ENCODE results near the gene GRPR.

GRPR gene

DNA sequence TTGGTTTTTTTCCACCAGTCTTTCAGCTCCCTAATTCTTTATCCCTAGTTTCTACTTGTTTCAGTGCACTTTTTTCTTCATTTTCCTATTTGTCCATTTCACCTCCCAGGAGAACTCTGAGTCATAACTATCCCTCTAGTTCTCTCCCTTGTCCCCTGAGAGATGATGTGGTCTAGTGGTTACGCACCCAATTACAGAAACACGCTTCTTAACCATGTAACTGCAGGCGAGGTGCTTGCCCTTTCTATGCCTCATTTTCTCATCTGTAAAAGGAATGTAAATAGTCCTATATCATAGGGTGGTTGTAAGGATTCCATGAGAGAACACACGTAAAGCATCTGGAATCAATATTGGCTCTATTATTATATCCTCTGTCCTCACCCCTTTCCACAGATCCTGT is 8.8 kb upstream of the GRPR start:
- DNase-seq (ENCODE audit: extremely low read depth, low read depth): peak; percentile 45
- TF ChIP-seq, protein P1, sequence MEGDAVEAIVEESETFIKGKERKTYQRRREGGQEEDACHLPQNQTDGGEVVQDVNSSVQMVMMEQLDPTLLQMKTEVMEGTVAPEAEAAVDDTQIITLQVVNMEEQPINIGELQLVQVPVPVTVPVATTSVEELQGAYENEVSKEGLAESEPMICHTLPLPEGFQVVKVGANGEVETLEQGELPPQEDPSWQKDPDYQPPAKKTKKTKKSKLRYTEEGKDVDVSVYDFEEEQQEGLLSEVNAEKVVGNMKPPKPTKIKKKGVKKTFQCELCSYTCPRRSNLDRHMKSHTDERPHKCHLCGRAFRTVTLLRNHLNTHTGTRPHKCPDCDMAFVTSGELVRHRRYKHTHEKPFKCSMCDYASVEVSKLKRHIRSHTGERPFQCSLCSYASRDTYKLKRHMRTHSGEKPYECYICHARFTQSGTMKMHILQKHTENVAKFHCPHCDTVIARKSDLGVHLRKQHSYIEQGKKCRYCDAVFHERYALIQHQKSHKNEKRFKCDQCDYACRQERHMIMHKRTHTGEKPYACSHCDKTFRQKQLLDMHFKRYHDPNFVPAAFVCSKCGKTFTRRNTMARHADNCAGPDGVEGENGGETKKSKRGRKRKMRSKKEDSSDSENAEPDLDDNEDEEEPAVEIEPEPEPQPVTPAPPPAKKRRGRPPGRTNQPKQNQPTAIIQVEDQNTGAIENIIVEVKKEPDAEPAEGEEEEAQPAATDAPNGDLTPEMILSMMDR (IDR thresholded peaks at IDR 0.05; ENCODE audit: low read depth, low read length): no peak

DNA sequence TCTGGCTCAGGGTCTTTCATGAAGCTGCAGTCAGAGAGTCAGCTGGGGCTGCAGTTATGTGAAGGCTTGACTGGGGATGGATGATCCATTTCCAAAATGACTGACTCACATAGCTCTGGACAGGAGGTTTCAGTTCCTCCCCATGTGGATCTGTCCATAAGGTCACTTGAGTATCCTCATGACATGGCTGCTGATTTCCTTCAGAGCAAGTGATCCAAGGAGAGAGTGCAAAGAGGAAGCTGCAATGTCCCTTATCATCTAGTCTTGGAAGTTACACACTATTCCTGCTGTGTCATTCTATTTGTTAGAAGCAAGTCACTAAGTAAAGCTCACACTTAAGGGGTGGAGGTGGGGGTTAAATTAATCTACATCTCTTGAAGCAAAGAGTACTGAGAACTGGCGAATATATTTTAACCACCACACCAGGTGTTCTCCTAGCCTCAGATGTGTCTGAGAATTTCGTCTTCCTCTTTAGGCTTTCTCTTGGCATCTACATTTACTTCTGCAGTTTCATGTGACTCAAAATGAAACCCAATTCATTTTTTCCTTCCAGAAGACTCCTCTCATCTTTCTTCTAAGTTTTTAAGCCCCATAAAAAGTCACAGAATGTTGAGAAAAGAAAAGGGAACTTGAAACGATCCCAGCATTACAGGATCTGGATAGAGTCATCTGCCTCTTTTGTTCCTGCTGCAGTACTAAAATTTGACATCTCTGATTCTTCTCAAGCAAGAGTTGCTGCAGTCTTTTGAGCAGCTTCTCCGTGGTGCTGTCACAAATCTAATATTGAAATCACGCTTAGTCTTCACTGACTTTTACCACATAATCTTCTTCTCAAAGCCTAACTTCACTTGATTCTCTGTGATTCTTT is 3.8 kb upstream of the GRPR start:
- TF ChIP-seq, protein P1 (IDR thresholded peaks at IDR 0.05; ENCODE audit: low read depth, low read length): no peak
- no peak for DNase-seq (ENCODE audit: extremely low read depth, low read depth)

DNA sequence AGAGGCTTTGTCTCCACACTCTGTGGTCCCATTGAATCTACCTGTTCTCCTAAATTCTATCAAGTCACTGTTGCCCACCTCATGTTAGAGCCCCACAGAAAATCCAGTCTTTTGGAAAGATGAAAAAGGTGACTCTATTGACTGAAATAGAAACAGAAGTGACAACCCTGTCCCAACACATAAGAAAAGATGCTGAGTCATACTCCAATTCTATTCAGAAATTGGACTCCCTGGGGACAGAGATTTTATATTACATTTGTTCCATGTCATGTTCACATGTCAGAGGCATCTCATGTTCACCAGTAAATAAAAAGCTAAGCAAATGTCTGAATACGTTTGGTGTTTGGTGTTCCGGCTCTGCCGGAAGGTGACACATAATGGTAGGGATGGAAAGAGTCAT is 2.9 kb upstream of the GRPR start:
- no peak for DNase-seq (ENCODE audit: extremely low read depth, low read depth)
- TF ChIP-seq, protein P1 (IDR thresholded peaks at IDR 0.05; ENCODE audit: low read depth, low read length): no peak

DNA sequence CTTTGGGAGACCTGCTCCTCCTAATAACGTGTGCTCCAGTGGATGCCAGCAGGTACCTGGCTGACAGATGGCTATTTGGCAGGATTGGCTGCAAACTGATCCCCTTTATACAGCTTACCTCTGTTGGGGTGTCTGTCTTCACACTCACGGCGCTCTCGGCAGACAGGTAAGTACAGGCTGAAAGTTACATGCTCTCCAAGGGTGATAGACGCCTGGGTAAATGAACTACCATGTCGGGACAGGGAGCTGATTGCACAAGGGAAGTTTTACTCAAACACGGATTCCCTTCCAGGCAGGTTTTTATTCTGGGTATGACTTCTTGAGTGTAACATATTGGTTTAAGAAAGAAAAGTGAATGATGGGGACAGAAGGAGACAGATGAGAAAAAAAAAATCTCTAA is 836 bp downstream of the GRPR start:
- DNase-seq (ENCODE audit: extremely low read depth, low read depth): no peak
- TF ChIP-seq, protein P1 (IDR thresholded peaks at IDR 0.05; ENCODE audit: low read depth, low read length): no peak

GRCh38 chrX:16125520-16126149 is 2.3 kb downstream of the GRPR start:
- no peak for DNase-seq (ENCODE audit: extremely low read depth, low read depth)

DNA sequence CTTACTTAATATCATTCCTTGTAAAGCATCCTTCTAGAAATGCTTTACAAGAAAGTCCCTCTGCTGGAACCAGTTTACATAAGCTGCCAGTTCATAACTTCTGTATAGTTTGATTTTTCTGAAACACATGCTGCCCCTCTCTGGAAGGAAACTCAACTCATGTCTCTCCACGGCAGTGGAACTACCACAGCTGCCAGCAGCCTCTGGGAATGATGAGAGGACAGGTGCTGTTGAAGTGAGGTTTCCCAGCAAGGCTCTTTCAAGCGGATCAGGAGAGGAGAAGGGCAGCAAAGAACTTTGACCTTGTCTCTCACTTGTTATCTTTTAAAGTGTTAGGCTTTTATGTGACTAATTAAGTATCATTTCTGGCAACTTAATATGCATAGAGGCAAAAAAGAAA is 7.3 kb downstream of the GRPR start:
- no peak for DNase-seq (ENCODE audit: extremely low read depth, low read depth)
- TF ChIP-seq, protein P1 (IDR thresholded peaks at IDR 0.05; ENCODE audit: low read depth, low read length): no peak

More at GRCh38 chrX:16125520-16126149, 2.3 kb downstream of the GRPR start:
- TF ChIP-seq, protein P1 (IDR thresholded peaks at IDR 0.05; ENCODE audit: low read depth, low read length): no peak

DNA sequence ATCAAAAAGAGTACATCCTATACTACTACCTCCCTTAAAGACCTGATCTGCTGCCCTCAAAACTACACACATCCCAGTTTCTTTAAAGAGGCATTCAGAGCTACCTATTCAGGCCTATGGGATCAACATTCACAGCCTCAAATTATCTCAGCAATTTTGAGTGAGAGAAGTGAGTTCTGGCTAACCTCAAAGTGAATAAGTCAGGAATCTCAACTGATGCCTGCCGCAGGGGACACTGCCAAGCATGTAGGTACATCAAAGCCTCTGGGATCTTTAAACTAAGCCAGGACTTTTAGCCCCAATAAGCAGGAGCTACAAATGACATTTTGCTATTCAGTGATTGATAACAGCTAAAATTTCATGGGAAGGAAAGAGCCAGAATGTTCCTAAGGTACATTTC is 11.6 kb downstream of the GRPR start:
- TF ChIP-seq, protein P1 (IDR thresholded peaks at IDR 0.05; ENCODE audit: low read depth, low read length): no peak
- no peak for DNase-seq (ENCODE audit: extremely low read depth, low read depth)
